GM23338 (cell line): ENCODE data around the gene RHBDF2. TPM values are rescaled to one million over a fixed set of nuclear protein-coding genes. Genes with fewer than 3 reads are reported as not detected.

Experiments
- ATAC-seq: fragments of 200-7000 bp; cut with Tn5 transposase; 3 replicates; pipeline ENCODE4 v1.9.1; 2020
- DNase-seq: peaks from one replicate; pipeline ENCODE4 v3.0.0-alpha.2; 2015; ENCODE audit warnings: low spot score
- H2AFZ ChIP-seq: fragments of 200-600 bp; sonication (generic); 2 replicates; pipeline ENCODE4 v1.8.0; 2016; ENCODE audit warnings: antibody characterized with exemption, mild to moderate bottlenecking, moderate library complexity
- H3F3A ChIP-seq: fragments of 200-600 bp; sonication (generic); replicated peaks from 2 replicates; pipeline ENCODE4 v1.8.0; 2017; ENCODE audit warnings: antibody characterized with exemption, mixed run types, low read depth
- H3K27ac ChIP-seq: fragments of 200-600 bp; sonication (generic); 2 replicates; pipeline ENCODE4 v1.6.1; 2016; ENCODE audit warnings: low read depth
- H3K27me3 ChIP-seq: fragments of 200-600 bp; sonication (generic); 2 replicates; pipeline ENCODE4 v1.8.0; 2016; ENCODE audit warnings: mild to moderate bottlenecking, mixed run types, moderate library complexity; ENCODE audit not compliant: insufficient read depth
- H3K36me3 ChIP-seq: fragments of 200-600 bp; sonication (generic); 2 replicates; pipeline ENCODE4 v1.8.0; 2016; ENCODE audit warnings: mild to moderate bottlenecking; ENCODE audit not compliant: insufficient read depth
- H3K4me1 ChIP-seq: fragments of 200-600 bp; sonication (generic); 2 replicates; pipeline ENCODE4 v1.8.0; 2016; ENCODE audit warnings: mild to moderate bottlenecking, moderate library complexity; ENCODE audit not compliant: insufficient read depth
- H3K4me2 ChIP-seq: fragments of 200-600 bp; sonication (generic); 2 replicates; pipeline ENCODE4 v1.7.1; 2017; ENCODE audit warnings: mixed run types
- H3K4me3 ChIP-seq: fragments of 200-600 bp; sonication (generic); 2 replicates; pipeline ENCODE4 v1.6.1; 2016; ENCODE audit warnings: mixed run types
- H3K79me2 ChIP-seq: fragments of 200-600 bp; sonication (generic); replicated peaks from 2 replicates; pipeline ENCODE4 v1.8.0; 2017; ENCODE audit warnings: mild to moderate bottlenecking; ENCODE audit not compliant: insufficient read depth
- H3K9me2 ChIP-seq: fragments of 200-600 bp; sonication (generic); 2 replicates; pipeline ENCODE4 v1.8.0; 2017; ENCODE audit not compliant: insufficient read depth
- H4K20me1 ChIP-seq: fragments of 200-600 bp; sonication (generic); replicated peaks from 2 replicates; pipeline ENCODE4 v1.8.0; 2017; ENCODE audit warnings: mild to moderate bottlenecking; ENCODE audit not compliant: insufficient read depth
- H3K27ac Mint-ChIP-seq: 2 replicates; pipeline ENCODE4 v1.8.0; 2020; ENCODE audit warnings: inconsistent platforms, mild to moderate bottlenecking, moderate library complexity, mixed read lengths
- H3K27me3 Mint-ChIP-seq: 3 replicates; pipeline ENCODE4 v1.8.0; 2022; ENCODE audit warnings: low read depth, mild to moderate bottlenecking, moderate library complexity, mixed read lengths, inconsistent platforms; ENCODE audit not compliant: insufficient read depth, poor library complexity
- H3K36me3 Mint-ChIP-seq: 3 replicates; pipeline ENCODE4 v1.8.0; 2021; ENCODE audit warnings: low read depth, mild to moderate bottlenecking, inconsistent platforms, moderate library complexity, mixed read lengths
- H3K4me1 Mint-ChIP-seq: 3 replicates; pipeline ENCODE4 v1.8.0; 2020; ENCODE audit warnings: mild to moderate bottlenecking, inconsistent platforms, mixed read lengths
- H3K4me3 Mint-ChIP-seq: 3 replicates; pipeline ENCODE4 v1.8.0; 2021; ENCODE audit warnings: moderate library complexity, mild to moderate bottlenecking, inconsistent platforms, mixed read lengths
- H3K9me3 Mint-ChIP-seq: 3 replicates; pipeline ENCODE4 v1.8.0; 2020; ENCODE audit warnings: moderate library complexity, mild to moderate bottlenecking, inconsistent platforms, mixed read lengths
- CREB1 ChIP-seq: fragments of 250-450 bp; sonication (Bioruptor Pico); IDR thresholded peaks from 2 replicates; pipeline ENCODE4 v1.5.0; 2020; ENCODE audit warnings: low read depth, mild to moderate bottlenecking, moderate library complexity
- EZH2 ChIP-seq: fragments of 200-600 bp; sonication (generic); IDR thresholded peaks from one replicate; pipeline ENCODE4 v1.8.0; 2017; ENCODE audit warnings: antibody characterized with exemption, mild to moderate bottlenecking, low read depth; ENCODE audit not compliant: unreplicated experiment
- EZH2phosphoT487 ChIP-seq: fragments of 200-600 bp; sonication (generic); IDR thresholded peaks from one replicate; pipeline ENCODE4 v1.8.1; 2018; ENCODE audit warnings: antibody characterized with exemption; ENCODE audit not compliant: unreplicated experiment
- JUNB ChIP-seq: IDR thresholded peaks from one replicate; pipeline ENCODE4 v1.6.1; 2016; ENCODE audit warnings: antibody characterized with exemption; ENCODE audit not compliant: unreplicated experiment
- NANOG ChIP-seq: IDR thresholded peaks from 2 replicates; pipeline ENCODE4 v1.6.1; 2016; ENCODE audit warnings: antibody characterized with exemption, borderline replicate concordance
- POLR2AphosphoS5 ChIP-seq: IDR thresholded peaks from 2 replicates; pipeline ENCODE4 v1.6.1; 2016; ENCODE audit warnings: antibody characterized with exemption, low read depth
- STAT1 ChIP-seq: IDR thresholded peaks from one replicate; pipeline ENCODE4 v1.6.1; 2016; ENCODE audit warnings: antibody characterized with exemption; ENCODE audit not compliant: unreplicated experiment
- ZNF114 ChIP-seq: fragments of 250-450 bp; sonication (Bioruptor Pico); IDR thresholded peaks from 2 replicates; pipeline ENCODE4 v1.5.0; 2020; ENCODE audit warnings: mild to moderate bottlenecking, moderate library complexity
- ZNF331 ChIP-seq: fragments of 250-450 bp; sonication (Bioruptor Pico); IDR thresholded peaks from 2 replicates; pipeline ENCODE4 v1.5.0; 2020; ENCODE audit warnings: low read depth, mild to moderate bottlenecking, moderate library complexity
- polyA plus RNA-seq: library from polyadenylated mRNA; unstranded; fragments of >200 nt; fragmentation: Nextera tagmentation; extraction: Ambion mirVana; gene quantifications from 2 replicates; pipeline ENCODE4 v1.2.1, GENCODE V29; 2016
- total RNA-seq: library from RNA; depleted of rRNA; stranded (reverse); fragments of >200 nt; shearing (Covaris generic); gene quantifications from 2 replicates; pipeline ENCODE4 v1.2.3, GENCODE V29; 2014
- TF ChIP-seq, protein P1 (sequence below), 2 experiments: fragments of 200-600 bp in 1 of 2; sonication (generic) in 1 of 2; conservative IDR thresholded peaks; 2 replicates each; pipeline versions ENCODE4 v1.5.1 to v1.6.1; 2016 to 2017; ENCODE audit warnings: antibody characterized with exemption in 2 of 2, low read depth in 2 of 2, mild to moderate bottlenecking in 2 of 2, moderate library complexity in 1 of 2
- TF ChIP-seq, protein P2 (sequence below): IDR thresholded peaks from 2 replicates; pipeline ENCODE4 v1.6.1; 2016; ENCODE audit warnings: antibody characterized with exemption
- TF ChIP-seq, protein P3 (sequence below): fragments of 250-450 bp; sonication (Bioruptor Pico); IDR thresholded peaks from 2 replicates; pipeline ENCODE4 v1.5.0; 2020; ENCODE audit warnings: mild to moderate bottlenecking, moderate library complexity
- TF ChIP-seq, protein P4 (sequence below): IDR thresholded peaks from one replicate; pipeline ENCODE4 v1.6.1; 2018; ENCODE audit warnings: antibody characterized with exemption; ENCODE audit not compliant: unreplicated experiment

Gene RHBDF2
- total and polyA plus RNA-seq, 2 experiments from 2014 or later, result 9.4 to 29.5 TPM

DNA sequence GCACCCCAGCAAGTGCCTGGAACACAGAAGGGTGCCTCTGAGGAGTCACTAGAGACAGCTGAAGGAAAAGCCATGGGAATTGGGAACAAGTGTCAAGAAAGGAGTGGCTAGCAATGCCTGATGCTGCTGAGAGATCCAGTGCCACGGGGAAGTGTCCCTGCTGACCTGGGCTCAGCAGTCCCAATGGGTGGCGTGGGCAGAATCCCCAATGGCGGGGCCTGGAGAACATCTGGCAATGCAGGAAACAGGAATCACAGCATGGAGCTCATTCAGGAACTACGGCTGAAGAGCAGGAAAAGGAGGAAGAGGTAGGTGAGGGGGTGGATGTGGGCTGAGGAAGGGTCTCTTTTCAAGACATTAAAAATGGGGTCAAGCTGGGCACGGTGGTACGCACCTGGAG, 78.4 kb downstream of the RHBDF2 start:
- Mint-ChIP-seq H3K9me3 (no peaks in the 10 kb centered on the region; the same call in 2 of the 3 replicates), H3K4me1 (peaks cover 41% of the 10 kb centered on the region), H3K27me3 (peaks cover 7% of the 10 kb centered on the region), H3K4me3 (no peak overlapping the region), H3K36me3 (peaks cover 20% of the 10 kb centered on the region), H3K27ac (no peak overlapping the region; the same call in 1 of the 2 replicates)
- H3K4me2 ChIP-seq, result no peak overlapping the region
- no peak overlapping the region for H3K4me3 ChIP-seq
- H3K27ac ChIP-seq, result no peak overlapping the region
- peaks cover 37% of the 10 kb centered on the region for H3K4me1 ChIP-seq
- H2AFZ ChIP-seq, result no peak overlapping the region
- no peaks in the 10 kb centered on the region for H3K27me3 ChIP-seq
- no peaks in the 10 kb centered on the region; the same call in 1 of the 2 replicates for H3K9me2 ChIP-seq
- no peak for DNase-seq
- TF ChIP-seq NANOG (no peak), ZNF331 (CRISPR knock-in tag) (no peak), EZH2phosphoT487 (no peak), JUNB (no peak), STAT1 (no peak), CREB1 (CRISPR knock-in tag) (no peak), EZH2 (no peak), ZNF114 (CRISPR knock-in tag) (no peak), POLR2AphosphoS5 (no peak)
- TF ChIP-seq, protein P1, sequence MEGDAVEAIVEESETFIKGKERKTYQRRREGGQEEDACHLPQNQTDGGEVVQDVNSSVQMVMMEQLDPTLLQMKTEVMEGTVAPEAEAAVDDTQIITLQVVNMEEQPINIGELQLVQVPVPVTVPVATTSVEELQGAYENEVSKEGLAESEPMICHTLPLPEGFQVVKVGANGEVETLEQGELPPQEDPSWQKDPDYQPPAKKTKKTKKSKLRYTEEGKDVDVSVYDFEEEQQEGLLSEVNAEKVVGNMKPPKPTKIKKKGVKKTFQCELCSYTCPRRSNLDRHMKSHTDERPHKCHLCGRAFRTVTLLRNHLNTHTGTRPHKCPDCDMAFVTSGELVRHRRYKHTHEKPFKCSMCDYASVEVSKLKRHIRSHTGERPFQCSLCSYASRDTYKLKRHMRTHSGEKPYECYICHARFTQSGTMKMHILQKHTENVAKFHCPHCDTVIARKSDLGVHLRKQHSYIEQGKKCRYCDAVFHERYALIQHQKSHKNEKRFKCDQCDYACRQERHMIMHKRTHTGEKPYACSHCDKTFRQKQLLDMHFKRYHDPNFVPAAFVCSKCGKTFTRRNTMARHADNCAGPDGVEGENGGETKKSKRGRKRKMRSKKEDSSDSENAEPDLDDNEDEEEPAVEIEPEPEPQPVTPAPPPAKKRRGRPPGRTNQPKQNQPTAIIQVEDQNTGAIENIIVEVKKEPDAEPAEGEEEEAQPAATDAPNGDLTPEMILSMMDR (conservative IDR thresholded peaks at IDR 0.05; ENCODE audit: low read depth in 2 of 2), result no peak
- TF ChIP-seq, protein P2, sequence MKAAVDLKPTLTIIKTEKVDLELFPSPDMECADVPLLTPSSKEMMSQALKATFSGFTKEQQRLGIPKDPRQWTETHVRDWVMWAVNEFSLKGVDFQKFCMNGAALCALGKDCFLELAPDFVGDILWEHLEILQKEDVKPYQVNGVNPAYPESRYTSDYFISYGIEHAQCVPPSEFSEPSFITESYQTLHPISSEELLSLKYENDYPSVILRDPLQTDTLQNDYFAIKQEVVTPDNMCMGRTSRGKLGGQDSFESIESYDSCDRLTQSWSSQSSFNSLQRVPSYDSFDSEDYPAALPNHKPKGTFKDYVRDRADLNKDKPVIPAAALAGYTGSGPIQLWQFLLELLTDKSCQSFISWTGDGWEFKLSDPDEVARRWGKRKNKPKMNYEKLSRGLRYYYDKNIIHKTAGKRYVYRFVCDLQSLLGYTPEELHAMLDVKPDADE, result no peak
- TF ChIP-seq, protein P3, sequence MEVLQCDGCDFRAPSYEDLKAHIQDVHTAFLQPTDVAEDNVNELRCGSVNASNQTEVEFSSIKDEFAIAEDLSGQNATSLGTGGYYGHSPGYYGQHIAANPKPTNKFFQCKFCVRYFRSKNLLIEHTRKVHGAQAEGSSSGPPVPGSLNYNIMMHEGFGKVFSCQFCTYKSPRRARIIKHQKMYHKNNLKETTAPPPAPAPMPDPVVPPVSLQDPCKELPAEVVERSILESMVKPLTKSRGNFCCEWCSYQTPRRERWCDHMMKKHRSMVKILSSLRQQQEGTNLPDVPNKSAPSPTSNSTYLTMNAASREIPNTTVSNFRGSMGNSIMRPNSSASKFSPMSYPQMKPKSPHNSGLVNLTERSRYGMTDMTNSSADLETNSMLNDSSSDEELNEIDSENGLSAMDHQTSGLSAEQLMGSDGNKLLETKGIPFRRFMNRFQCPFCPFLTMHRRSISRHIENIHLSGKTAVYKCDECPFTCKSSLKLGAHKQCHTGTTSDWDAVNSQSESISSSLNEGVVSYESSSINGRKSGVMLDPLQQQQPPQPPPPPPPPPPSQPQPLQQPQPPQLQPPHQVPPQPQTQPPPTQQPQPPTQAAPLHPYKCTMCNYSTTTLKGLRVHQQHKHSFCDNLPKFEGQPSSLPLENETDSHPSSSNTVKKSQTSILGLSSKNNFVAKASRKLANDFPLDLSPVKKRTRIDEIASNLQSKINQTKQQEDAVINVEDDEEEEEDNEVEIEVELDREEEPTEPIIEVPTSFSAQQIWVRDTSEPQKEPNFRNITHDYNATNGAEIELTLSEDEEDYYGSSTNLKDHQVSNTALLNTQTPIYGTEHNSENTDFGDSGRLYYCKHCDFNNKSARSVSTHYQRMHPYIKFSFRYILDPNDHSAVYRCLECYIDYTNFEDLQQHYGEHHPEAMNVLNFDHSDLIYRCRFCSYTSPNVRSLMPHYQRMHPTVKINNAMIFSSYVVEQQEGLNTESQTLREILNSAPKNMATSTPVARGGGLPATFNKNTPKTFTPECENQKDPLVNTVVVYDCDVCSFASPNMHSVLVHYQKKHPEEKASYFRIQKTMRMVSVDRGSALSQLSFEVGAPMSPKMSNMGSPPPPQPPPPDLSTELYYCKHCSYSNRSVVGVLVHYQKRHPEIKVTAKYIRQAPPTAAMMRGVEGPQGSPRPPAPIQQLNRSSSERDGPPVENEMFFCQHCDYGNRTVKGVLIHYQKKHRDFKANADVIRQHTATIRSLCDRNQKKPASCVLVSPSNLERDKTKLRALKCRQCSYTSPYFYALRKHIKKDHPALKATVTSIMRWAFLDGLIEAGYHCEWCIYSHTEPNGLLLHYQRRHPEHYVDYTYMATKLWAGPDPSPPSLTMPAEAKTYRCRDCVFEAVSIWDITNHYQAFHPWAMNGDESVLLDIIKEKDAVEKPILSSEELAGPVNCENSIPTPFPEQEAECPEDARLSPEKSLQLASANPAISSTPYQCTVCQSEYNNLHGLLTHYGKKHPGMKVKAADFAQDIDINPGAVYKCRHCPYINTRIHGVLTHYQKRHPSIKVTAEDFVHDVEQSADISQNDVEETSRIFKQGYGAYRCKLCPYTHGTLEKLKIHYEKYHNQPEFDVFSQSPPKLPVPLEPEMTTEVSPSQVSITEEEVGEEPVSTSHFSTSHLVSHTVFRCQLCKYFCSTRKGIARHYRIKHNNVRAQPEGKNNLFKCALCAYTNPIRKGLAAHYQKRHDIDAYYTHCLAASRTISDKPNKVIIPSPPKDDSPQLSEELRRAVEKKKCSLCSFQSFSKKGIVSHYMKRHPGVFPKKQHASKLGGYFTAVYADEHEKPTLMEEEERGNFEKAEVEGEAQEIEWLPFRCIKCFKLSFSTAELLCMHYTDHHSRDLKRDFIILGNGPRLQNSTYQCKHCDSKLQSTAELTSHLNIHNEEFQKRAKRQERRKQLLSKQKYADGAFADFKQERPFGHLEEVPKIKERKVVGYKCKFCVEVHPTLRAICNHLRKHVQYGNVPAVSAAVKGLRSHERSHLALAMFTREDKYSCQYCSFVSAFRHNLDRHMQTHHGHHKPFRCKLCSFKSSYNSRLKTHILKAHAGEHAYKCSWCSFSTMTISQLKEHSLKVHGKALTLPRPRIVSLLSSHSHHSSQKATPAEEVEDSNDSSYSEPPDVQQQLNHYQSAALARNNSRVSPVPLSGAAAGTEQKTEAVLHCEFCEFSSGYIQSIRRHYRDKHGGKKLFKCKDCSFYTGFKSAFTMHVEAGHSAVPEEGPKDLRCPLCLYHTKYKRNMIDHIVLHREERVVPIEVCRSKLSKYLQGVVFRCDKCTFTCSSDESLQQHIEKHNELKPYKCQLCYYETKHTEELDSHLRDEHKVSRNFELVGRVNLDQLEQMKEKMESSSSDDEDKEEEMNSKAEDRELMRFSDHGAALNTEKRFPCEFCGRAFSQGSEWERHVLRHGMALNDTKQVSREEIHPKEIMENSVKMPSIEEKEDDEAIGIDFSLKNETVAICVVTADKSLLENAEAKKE, result no peak
- TF ChIP-seq, protein P4, sequence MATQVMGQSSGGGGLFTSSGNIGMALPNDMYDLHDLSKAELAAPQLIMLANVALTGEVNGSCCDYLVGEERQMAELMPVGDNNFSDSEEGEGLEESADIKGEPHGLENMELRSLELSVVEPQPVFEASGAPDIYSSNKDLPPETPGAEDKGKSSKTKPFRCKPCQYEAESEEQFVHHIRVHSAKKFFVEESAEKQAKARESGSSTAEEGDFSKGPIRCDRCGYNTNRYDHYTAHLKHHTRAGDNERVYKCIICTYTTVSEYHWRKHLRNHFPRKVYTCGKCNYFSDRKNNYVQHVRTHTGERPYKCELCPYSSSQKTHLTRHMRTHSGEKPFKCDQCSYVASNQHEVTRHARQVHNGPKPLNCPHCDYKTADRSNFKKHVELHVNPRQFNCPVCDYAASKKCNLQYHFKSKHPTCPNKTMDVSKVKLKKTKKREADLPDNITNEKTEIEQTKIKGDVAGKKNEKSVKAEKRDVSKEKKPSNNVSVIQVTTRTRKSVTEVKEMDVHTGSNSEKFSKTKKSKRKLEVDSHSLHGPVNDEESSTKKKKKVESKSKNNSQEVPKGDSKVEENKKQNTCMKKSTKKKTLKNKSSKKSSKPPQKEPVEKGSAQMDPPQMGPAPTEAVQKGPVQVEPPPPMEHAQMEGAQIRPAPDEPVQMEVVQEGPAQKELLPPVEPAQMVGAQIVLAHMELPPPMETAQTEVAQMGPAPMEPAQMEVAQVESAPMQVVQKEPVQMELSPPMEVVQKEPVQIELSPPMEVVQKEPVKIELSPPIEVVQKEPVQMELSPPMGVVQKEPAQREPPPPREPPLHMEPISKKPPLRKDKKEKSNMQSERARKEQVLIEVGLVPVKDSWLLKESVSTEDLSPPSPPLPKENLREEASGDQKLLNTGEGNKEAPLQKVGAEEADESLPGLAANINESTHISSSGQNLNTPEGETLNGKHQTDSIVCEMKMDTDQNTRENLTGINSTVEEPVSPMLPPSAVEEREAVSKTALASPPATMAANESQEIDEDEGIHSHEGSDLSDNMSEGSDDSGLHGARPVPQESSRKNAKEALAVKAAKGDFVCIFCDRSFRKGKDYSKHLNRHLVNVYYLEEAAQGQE, result no peak
- peaks cover 3% of the 10 kb centered on the region; the same call in 1 of the 2 replicates for H3F3A ChIP-seq
- peaks cover 95% of the 10 kb centered on the region for H3K79me2 ChIP-seq
- H4K20me1 ChIP-seq, result peaks cover 56% of the 10 kb centered on the region
- no peaks in the 10 kb centered on the region for H3K36me3 ChIP-seq
- no peak for ATAC-seq
